Body of pancreas (tissue), 4 donors: Measurements from ENCODE around the gene MRPS25. TPM values are rescaled to one million over a fixed set of nuclear protein-coding genes. Genes with fewer than 3 reads are reported as not detected.

Source experiments
- ATAC-seq: fragments of 150-250 bp; one replicate; pipeline ENCODE4 v1.9.1; 2016
- DNase-seq, 4 donors: peaks; one replicate each; pipeline ENCODE4 v3.0.0-alpha.2; 2019
- H3K27ac ChIP-seq, 4 donors: fragments of 200-600 bp; sonication (generic); 1 replicate in 3 of 4; 2 replicates in 1 of 4; pipeline versions ENCODE4 v1.5.1 to v1.6.1; 2016 to 2019; ENCODE audit warnings: mild to moderate bottlenecking in 1 of 4, mixed read lengths in 1 of 4, moderate library complexity in 1 of 4
- H3K27me3 ChIP-seq, 2 donors: fragments of 200-600 bp; sonication (generic); one replicate each; pipeline ENCODE4 v1.6.0; 2016; ENCODE audit warnings: mild to moderate bottlenecking in 1 of 2
- H3K36me3 ChIP-seq, 2 donors: fragments of 200-600 bp; sonication (generic); replicated peaks in 1 of 2; 2 replicates each; pipeline ENCODE4 v1.5.1; 2016; ENCODE audit warnings: low read depth in 2 of 2; ENCODE audit not compliant: insufficient read depth in 1 of 2
- H3K4me1 ChIP-seq: fragments of 200-600 bp; sonication (generic); one replicate; pipeline ENCODE4 v1.6.0; 2016
- H3K4me3 ChIP-seq, 2 donors: fragments of 200-600 bp; sonication (generic); 1 replicate in 1 of 2; 2 replicates in 1 of 2; pipeline ENCODE4 v1.5.1; 2016 to 2019
- H3K9me3 ChIP-seq, 3 donors: fragments of 200-600 bp; sonication (generic); 1 replicate in 2 of 3; 2 replicates in 1 of 3; pipeline ENCODE4 v1.5.1; 2016
- CTCF ChIP-seq, 7 experiments: fragments of 450-650 bp in 4 of 7; fragments of 200-600 bp in 3 of 7; sonication (generic) in 3 of 7; IDR thresholded peaks; one replicate each; pipeline ENCODE4 v1.5.1; 2016 to 2019; ENCODE audit warnings: antibody characterized with exemption in 7 of 7
- POLR2A ChIP-seq, 3 donors: fragments of 450-650 bp; IDR thresholded peaks; one replicate each; pipeline ENCODE4 v1.6.1; 2016; ENCODE audit warnings: antibody characterized with exemption in 3 of 3, mild to moderate bottlenecking in 2 of 3
- WGBS, 2 donors: methylation state at CpG; one replicate each; pipeline ENCODE4 v1.1.5; 2017; 5-methylcytosine and 5-hydroxymethylcytosine counted together
- intact Hi-C: fragments of 100-400 bp; cut with DNase I; formaldehyde crosslinking; loops from one replicate; pipeline ENCODE4 v1.15.1; 2023
- total RNA-seq, 2 donors: library from RNA; depleted of rRNA; stranded (reverse); fragments of >200 nt; gene quantifications; one replicate each; pipeline ENCODE4 v1.1.0, GENCODE V29; 2016

MRPS25 gene
- total RNA-seq, 2 donors from 2014 or later = 17.1 to 24.7 TPM

- no peak overlapping the region for H3K4me3 ChIP-seq
- intact Hi-C loops = no loop called here
- no peak for ATAC-seq
- WGBS, 2 donors = 84 to 86% methylated on average over 3 of the region's 3 CpGs
- H3K36me3 ChIP-seq = peaks cover 0 to 8% of the 10 kb centered on the region in 2 donors
- TF ChIP-seq POLR2A (IDR thresholded peaks at IDR 0.05) (no peak), CTCF (IDR thresholded peaks at IDR 0.05) (no peak)
- no peaks in the 10 kb centered on the region for H3K27me3 ChIP-seq
- no peaks in the 10 kb centered on the region for H3K9me3 ChIP-seq
- DNase-seq = no peak
- H3K27ac ChIP-seq = no peak overlapping the region
- peaks cover 11% of the 10 kb centered on the region for H3K4me1 ChIP-seq
Measured at GRCh38 chr3:15096046-15096445, 30.9 kb upstream of the MRPS25 start.

GRCh38 chr3:15094187-15094875, 29.2 kb upstream of the MRPS25 start:
- Histone ChIP-seq H3K27me3 (no peaks in the 10 kb centered on the region), H3K36me3 (peaks cover 0 to 13% of the 10 kb centered on the region in 2 donors), H3K4me1 (peaks cover 7% of the 10 kb centered on the region), H3K4me3 (no peak overlapping the region), H3K9me3 (no peaks in the 10 kb centered on the region), H3K27ac (no peak overlapping the region)
- DNase-seq (no peak), ATAC-seq (no peak)
- WGBS, 2 donors = 79 to 86% methylated on average over 5 of the region's 5 CpGs
- TF ChIP-seq POLR2A (IDR thresholded peaks at IDR 0.05) (no peak), CTCF (IDR thresholded peaks at IDR 0.05) (no peak)
- intact Hi-C loops = no loop called here

- no peaks in the 10 kb centered on the region for H3K9me3 ChIP-seq
- H3K4me3 ChIP-seq = no peak overlapping the region
- peaks cover 0 to 16% of the 10 kb centered on the region in 2 donors for H3K36me3 ChIP-seq
- TF ChIP-seq CTCF (IDR thresholded peaks at IDR 0.05) (no peak), POLR2A (IDR thresholded peaks at IDR 0.05) (no peak)
- intact Hi-C loops = no loop called here
- 93 to 97% methylated on average over 1 of the region's 1 CpG for WGBS, 2 donors
- ATAC-seq (no peak), DNase-seq (no peak)
- no peak overlapping the region for H3K27ac ChIP-seq
- H3K27me3 ChIP-seq = no peaks in the 10 kb centered on the region
- H3K4me1 ChIP-seq = peaks cover 2% of the 10 kb centered on the region
Measured at GRCh38 chr3:15092686-15093085, 27.6 kb upstream of the MRPS25 start.

- H3K27me3 ChIP-seq = no peaks in the 10 kb centered on the region
- H3K36me3 ChIP-seq = peaks cover 0 to 18% of the 10 kb centered on the region in 2 donors
- intact Hi-C loops = no loop called here
- no peak for ATAC-seq
- 79 to 87% methylated on average over 5 of the region's 5 CpGs for WGBS, 2 donors
- H3K27ac ChIP-seq = no peak overlapping the region
- H3K4me3 ChIP-seq = no peak overlapping the region
- no peaks in the 10 kb centered on the region for H3K4me1 ChIP-seq
- no peaks in the 10 kb centered on the region for H3K9me3 ChIP-seq
- TF ChIP-seq POLR2A (IDR thresholded peaks at IDR 0.05) (no peak), CTCF (IDR thresholded peaks at IDR 0.05) (no peak)
- DNase-seq = no peak
Measured at GRCh38 chr3:15091575-15091974, 26.5 kb upstream of the MRPS25 start.

GRCh38 chr3:15089201-15089600, 24.1 kb upstream of the MRPS25 start:
- DNase-seq = no peak
- intact Hi-C loops = no loop called here
- H3K36me3 ChIP-seq = peaks cover 0 to 26% of the 10 kb centered on the region in 2 donors

More at GRCh38 chr3:15089201-15089600, 24.1 kb upstream of the MRPS25 start:
- ATAC-seq = no peak
- Histone ChIP-seq H3K4me1 (no peaks in the 10 kb centered on the region), H3K4me3 (no peak overlapping the region), H3K9me3 (no peaks in the 10 kb centered on the region), H3K27me3 (no peaks in the 10 kb centered on the region), H3K27ac (no peak overlapping the region)
- WGBS, 2 donors = 91 to 100% methylated on average over 1 of the region's 1 CpG
- TF ChIP-seq POLR2A (IDR thresholded peaks at IDR 0.05) = no peak
- no peak for TF ChIP-seq CTCF (IDR thresholded peaks at IDR 0.05)
